ENCODE data around the gene MYL3.

The MYL3 gene

DNA sequence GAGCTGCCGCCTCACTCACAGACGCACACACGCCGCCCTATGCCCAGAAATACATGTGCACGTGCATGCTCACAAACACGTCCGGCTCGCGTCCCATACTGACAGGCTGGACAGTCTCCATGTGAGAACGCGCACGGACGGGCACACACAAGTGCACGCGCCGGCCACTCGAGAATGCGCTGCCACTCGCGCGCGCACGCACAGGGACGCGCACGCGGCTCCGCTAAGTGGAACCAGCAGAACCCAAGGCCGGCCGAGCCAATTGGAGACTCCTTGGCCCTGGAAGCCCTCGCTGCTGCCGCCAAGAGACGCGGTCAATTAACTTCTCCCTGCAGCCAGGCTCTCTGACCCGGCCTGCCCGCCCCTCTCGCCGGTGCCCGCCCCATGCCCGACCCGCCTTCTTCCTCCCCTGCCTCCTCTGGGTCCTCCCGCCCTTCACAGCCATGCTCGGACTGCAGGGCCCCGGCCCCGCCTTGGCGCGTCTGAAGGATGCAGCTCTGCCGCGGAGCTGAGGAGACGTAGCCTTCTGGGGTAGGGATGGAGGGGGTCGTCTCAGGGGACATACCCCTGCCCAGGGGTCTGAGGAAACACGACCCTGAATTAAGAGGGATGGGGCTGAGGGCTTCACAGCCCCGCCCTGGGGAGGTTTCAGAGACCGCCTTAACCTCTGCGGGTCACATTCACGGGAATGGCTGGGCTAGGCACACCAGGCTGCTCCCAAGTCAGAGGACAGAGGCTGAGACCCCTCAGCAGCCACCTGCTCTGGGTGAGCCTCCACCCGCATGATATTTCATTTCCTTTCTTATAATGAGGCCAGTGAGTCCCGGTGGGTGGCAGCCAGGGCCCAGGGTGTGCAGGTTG lies 29.3 kb upstream of the MYL3 start:
- Histone ChIP-seq H3K9ac (no peak overlapping the region; the same call in 1 of the 2 replicates), H3K4me1 (ENCODE audit: low read depth, poor library complexity, severe bottlenecking) (no peaks in the 10 kb centered on the region), H3K4me2 (peak overlapping the region; percentile 54; the same call in 1 of the 2 replicates), H4K20me1 (ENCODE audit: insufficient read depth) (no peaks in the 10 kb centered on the region), H3K79me2 (ENCODE audit: insufficient read depth, low read depth) (no peaks in the 10 kb centered on the region), H3K27me3 (ENCODE audit: insufficient read depth, low read depth) (peaks cover 2% of the 10 kb centered on the region; the same call in 1 of the 2 replicates), H3K4me3 (IDR thresholded peaks at IDR 0.05; ENCODE audit: insufficient read depth, low read depth, low read length) (no peak overlapping the region), H3K27ac (no peak overlapping the region), H2AFZ (ENCODE audit: low read depth) (peak overlapping the region; percentile 71), H3K36me3 (ENCODE audit: insufficient read depth) (no peaks in the 10 kb centered on the region)
- TF ChIP-seq, protein P1, sequence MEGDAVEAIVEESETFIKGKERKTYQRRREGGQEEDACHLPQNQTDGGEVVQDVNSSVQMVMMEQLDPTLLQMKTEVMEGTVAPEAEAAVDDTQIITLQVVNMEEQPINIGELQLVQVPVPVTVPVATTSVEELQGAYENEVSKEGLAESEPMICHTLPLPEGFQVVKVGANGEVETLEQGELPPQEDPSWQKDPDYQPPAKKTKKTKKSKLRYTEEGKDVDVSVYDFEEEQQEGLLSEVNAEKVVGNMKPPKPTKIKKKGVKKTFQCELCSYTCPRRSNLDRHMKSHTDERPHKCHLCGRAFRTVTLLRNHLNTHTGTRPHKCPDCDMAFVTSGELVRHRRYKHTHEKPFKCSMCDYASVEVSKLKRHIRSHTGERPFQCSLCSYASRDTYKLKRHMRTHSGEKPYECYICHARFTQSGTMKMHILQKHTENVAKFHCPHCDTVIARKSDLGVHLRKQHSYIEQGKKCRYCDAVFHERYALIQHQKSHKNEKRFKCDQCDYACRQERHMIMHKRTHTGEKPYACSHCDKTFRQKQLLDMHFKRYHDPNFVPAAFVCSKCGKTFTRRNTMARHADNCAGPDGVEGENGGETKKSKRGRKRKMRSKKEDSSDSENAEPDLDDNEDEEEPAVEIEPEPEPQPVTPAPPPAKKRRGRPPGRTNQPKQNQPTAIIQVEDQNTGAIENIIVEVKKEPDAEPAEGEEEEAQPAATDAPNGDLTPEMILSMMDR (conservative IDR thresholded peaks at IDR 0.05; ENCODE audit: low read depth, low read length), result no peak

DNA sequence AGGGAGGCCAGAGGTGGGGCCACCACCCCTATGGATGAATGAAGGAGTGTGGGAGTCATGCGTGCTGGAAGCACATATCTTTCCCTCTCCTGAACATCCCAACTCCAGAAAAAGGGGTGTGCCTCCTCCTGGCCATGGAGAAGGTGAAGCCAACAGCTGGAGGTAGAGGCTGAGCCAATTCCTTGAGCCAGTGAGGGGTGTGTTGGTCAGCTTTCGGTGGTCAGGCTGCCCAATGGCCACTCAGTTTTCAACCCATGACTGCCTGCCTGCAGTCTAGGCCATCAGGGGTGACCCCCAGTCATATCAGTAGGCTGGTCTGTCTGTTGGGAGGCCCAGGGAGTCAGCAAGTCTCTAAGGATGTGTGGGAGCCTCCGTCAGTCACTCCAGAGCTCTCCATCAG lies 27.9 kb upstream of the MYL3 start:
- H3K9ac ChIP-seq, result no peak overlapping the region
- TF ChIP-seq, protein P1 (conservative IDR thresholded peaks at IDR 0.05; ENCODE audit: low read depth, low read length), result no peak
- no peak overlapping the region for H3K4me3 ChIP-seq (IDR thresholded peaks at IDR 0.05; ENCODE audit: insufficient read depth, low read depth, low read length)
- peaks cover 2% of the 10 kb centered on the region; the same call in 1 of the 2 replicates for H3K27me3 ChIP-seq (ENCODE audit: insufficient read depth, low read depth)
- H3K79me2 ChIP-seq (ENCODE audit: insufficient read depth, low read depth), result no peaks in the 10 kb centered on the region
- no peak overlapping the region for H2AFZ ChIP-seq (ENCODE audit: low read depth)
- no peak overlapping the region for H3K27ac ChIP-seq
- H3K36me3 ChIP-seq (ENCODE audit: insufficient read depth), result no peaks in the 10 kb centered on the region
- no peaks in the 10 kb centered on the region for H4K20me1 ChIP-seq (ENCODE audit: insufficient read depth)
- H3K4me2 ChIP-seq, result no peak overlapping the region
- H3K4me1 ChIP-seq (ENCODE audit: low read depth, poor library complexity, severe bottlenecking), result no peaks in the 10 kb centered on the region

DNA sequence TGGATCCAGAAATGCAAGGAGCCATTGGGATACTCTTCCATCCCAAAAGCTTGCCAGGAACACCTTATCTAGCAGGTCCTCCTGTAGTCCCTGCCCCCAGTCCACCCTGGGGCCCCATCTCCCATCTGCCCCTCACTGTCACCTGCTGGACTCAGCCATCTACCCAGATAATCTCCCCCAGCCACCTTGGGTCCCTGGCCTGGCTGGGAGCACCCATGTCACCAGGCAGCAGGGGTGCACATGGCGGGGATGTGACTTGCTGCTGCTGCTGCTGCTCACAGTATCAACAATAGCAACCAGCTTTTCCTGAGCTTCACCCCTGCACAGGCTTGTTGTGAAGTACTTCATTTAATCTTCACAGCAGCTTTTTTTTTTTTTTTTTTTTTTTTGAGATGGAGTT lies 26.9 kb upstream of the MYL3 start:
- no peaks in the 10 kb centered on the region for H3K79me2 ChIP-seq (ENCODE audit: insufficient read depth, low read depth)
- H3K9ac ChIP-seq, result no peak overlapping the region
- no peak overlapping the region for H3K4me2 ChIP-seq
- H3K4me1 ChIP-seq (ENCODE audit: low read depth, poor library complexity, severe bottlenecking), result no peaks in the 10 kb centered on the region
- H3K36me3 ChIP-seq (ENCODE audit: insufficient read depth), result no peaks in the 10 kb centered on the region
- H3K4me3 ChIP-seq (IDR thresholded peaks at IDR 0.05; ENCODE audit: insufficient read depth, low read depth, low read length), result no peak overlapping the region
- TF ChIP-seq, protein P1 (conservative IDR thresholded peaks at IDR 0.05; ENCODE audit: low read depth, low read length), result no peak
- no peak overlapping the region for H3K27ac ChIP-seq
- no peak overlapping the region for H2AFZ ChIP-seq (ENCODE audit: low read depth)
- peaks cover 2% of the 10 kb centered on the region; the same call in 1 of the 2 replicates for H3K27me3 ChIP-seq (ENCODE audit: insufficient read depth, low read depth)
- H4K20me1 ChIP-seq (ENCODE audit: insufficient read depth), result no peaks in the 10 kb centered on the region

DNA sequence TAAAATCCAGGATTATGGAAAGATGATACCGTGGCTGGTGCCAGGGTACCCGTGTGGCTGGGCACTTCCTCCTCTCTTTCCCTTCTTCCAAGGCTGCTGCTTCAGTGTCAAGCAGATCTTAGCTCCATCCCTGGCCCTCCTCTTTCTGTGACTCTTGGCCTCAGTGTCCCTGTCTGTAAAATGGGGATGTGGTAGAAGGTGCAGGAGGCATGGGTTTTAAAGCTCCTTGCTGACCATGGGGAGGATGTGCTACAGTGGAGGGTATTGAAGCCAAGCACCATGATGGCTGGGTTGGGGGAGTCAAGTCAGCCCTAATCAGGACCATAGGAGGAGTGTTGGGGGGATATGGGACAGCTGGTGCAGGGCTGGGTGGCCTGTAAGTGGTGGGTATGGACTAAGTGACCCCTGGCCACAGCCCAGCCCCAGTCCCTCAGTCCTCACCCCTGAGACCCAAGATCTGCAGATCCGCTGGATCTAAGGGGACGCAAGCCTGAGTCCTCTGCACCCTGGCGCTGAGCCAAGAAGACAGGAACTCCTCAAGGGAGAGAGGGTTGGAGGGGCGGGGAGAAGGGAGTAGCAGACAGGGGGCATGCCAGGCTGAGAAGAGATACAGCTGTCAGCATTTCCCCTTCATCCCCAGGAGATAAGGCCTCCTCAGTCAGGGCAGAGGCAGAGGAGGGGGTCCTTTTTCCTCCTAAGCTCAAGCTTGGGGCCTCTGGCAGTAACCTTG lies 26.3 kb upstream of the MYL3 start:
- Histone ChIP-seq H3K27me3 (ENCODE audit: insufficient read depth, low read depth) (peaks cover 2% of the 10 kb centered on the region; the same call in 1 of the 2 replicates), H2AFZ (ENCODE audit: low read depth) (no peak overlapping the region), H3K79me2 (ENCODE audit: insufficient read depth, low read depth) (no peaks in the 10 kb centered on the region), H3K4me1 (ENCODE audit: low read depth, poor library complexity, severe bottlenecking) (no peaks in the 10 kb centered on the region), H3K27ac (no peak overlapping the region), H3K9ac (no peak overlapping the region), H3K4me3 (IDR thresholded peaks at IDR 0.05; ENCODE audit: insufficient read depth, low read depth, low read length) (no peak overlapping the region), H4K20me1 (ENCODE audit: insufficient read depth) (no peaks in the 10 kb centered on the region), H3K4me2 (no peak overlapping the region), H3K36me3 (ENCODE audit: insufficient read depth) (no peaks in the 10 kb centered on the region)
- TF ChIP-seq, protein P1 (conservative IDR thresholded peaks at IDR 0.05; ENCODE audit: low read depth, low read length), result no peak

All from KMS-11 (cell line).